H1 (cell line): ENCODE results near the gene POLR3K. TPM values are rescaled to one million over a fixed set of nuclear protein-coding genes. Genes with fewer than 3 reads are reported as not detected.

ENCODE experiments used
- CTCF ChIA-PET: fragments of 300-600 bp; sonication (Branson Sonifier 250); formaldehyde crosslinking; loops from one replicate; lab custom pipeline; 2021; ENCODE audit not compliant: partially characterized antibody; lab: Charles Lee
- POLR2A ChIA-PET: fragments of 300-600 bp; sonication (Branson Sonifier 250); formaldehyde crosslinking; loops from one replicate; lab custom pipeline; 2021; ENCODE audit warnings: inconsistent platforms; ENCODE audit not compliant: partially characterized antibody; lab: Charles Lee
- DNase-seq, 2 experiments: peaks; one replicate each; pipeline versions ENCODE4 v3.0.0 to v3.0.0-alpha.2; 2010 to 2022; ENCODE audit warnings: low spot score in 2 of 2, low read depth in 1 of 2, mixed read lengths in 1 of 2
- FAIRE-seq: peaks from 2 replicates; lab custom pipeline; 2011; peaks lifted over from hg19 to GRCh38; lab: Jason Lieb, UNC
- H2AFZ ChIP-seq: 2 replicates; pipeline ENCODE4 v1.8.1; 2012; ENCODE audit warnings: low read length, inconsistent platforms
- H2AK5ac ChIP-seq: 2 replicates; pipeline ENCODE4 v1.6.1; 2013; ENCODE audit warnings: low read depth, low read length
- H2BK120ac ChIP-seq: replicated peaks from 2 replicates; pipeline ENCODE3; 2013; ENCODE audit warnings: low read depth, low read length, inconsistent platforms
- H2BK12ac ChIP-seq: 2 replicates; pipeline ENCODE4 v1.6.1; 2013; ENCODE audit warnings: low read depth, low read length
- H2BK15ac ChIP-seq: 2 replicates; pipeline ENCODE4 v1.6.1; 2013; ENCODE audit warnings: low read length
- H2BK20ac ChIP-seq: 2 replicates; pipeline ENCODE4 v1.6.1; 2013; ENCODE audit warnings: low read length
- H2BK5ac ChIP-seq: 2 replicates; pipeline ENCODE4 v1.6.1; 2013; ENCODE audit warnings: low read depth, low read length
- H3K14ac ChIP-seq: 2 replicates; pipeline ENCODE4 v1.6.1; 2013; ENCODE audit warnings: inconsistent platforms; ENCODE audit not compliant: insufficient read length
- H3K18ac ChIP-seq: 2 replicates; pipeline ENCODE4 v1.6.1; 2013; ENCODE audit warnings: low read length; ENCODE audit errors: extremely low read depth
- H3K23ac ChIP-seq: 2 replicates; pipeline ENCODE4 v1.6.1; 2013; ENCODE audit warnings: inconsistent platforms; ENCODE audit not compliant: insufficient read length
- H3K23me2 ChIP-seq: 2 replicates; pipeline ENCODE4 v1.6.1; 2013; ENCODE audit warnings: low read depth, low read length
- H3K27ac ChIP-seq: 2 replicates; pipeline ENCODE4 v1.6.1; 2011; ENCODE audit warnings: low read depth, low read length, inconsistent platforms
- H3K27me3 ChIP-seq, 4 experiments: replicated peaks in 1 of 4; 1 replicate in 1 of 4; 2 replicates in 3 of 4; pipeline versions ENCODE4 v1.6.1 to v1.8.1; 2011 to 2013; ENCODE audit warnings: low read length in 3 of 4, mild to moderate bottlenecking in 3 of 4, inconsistent platforms in 2 of 4, mixed read lengths in 2 of 4, moderate library complexity in 1 of 4; ENCODE audit not compliant: control insufficient read depth in 3 of 4, insufficient read depth in 3 of 4; ENCODE audit errors: extremely low read depth in 1 of 4
- H3K36me3 ChIP-seq, 4 experiments: 2 replicates each; pipeline versions ENCODE4 v1.6.1 to v1.8.1; 2011 to 2013; ENCODE audit warnings: mild to moderate bottlenecking in 4 of 4, low read length in 3 of 4, moderate library complexity in 2 of 4, control low read depth in 1 of 4, inconsistent platforms in 1 of 4; ENCODE audit not compliant: insufficient read depth in 4 of 4, control insufficient read depth in 2 of 4
- H3K4ac ChIP-seq: replicated peaks from 2 replicates; pipeline ENCODE3; 2013; ENCODE audit warnings: low read length, low read depth, mixed read lengths, inconsistent platforms; ENCODE audit not compliant: insufficient read length
- H3K4me1 ChIP-seq, 4 experiments: replicated peaks in 1 of 4; 1 replicate in 1 of 4; 2 replicates in 3 of 4; pipeline versions ENCODE4 v1.6.1 to v1.8.1; 2011 to 2013; ENCODE audit warnings: low read length in 3 of 4, inconsistent platforms in 2 of 4, mixed read lengths in 1 of 4; ENCODE audit not compliant: insufficient read depth in 4 of 4, control insufficient read depth in 3 of 4
- H3K4me2 ChIP-seq, 2 experiments: 2 replicates each; pipeline versions ENCODE4 v1.6.1 to v1.8.1; 2011 to 2013; ENCODE audit warnings: low read depth in 2 of 2, low read length in 2 of 2, control low read depth in 1 of 2, inconsistent platforms in 1 of 2, mild to moderate bottlenecking in 1 of 2; ENCODE audit not compliant: insufficient read depth in 1 of 2
- H3K4me3 ChIP-seq, 4 experiments: fragments of 200-600, 300-600 bp in 1 of 4; sonication (generic), shearing (Covaris generic), sonication (Bioruptor Twin) in 1 of 4; 2 replicates each; pipeline versions ENCODE4 v1.5.1 to v1.8.1; 2011 to 2016; ENCODE audit warnings: low read length in 4 of 4, low read depth in 3 of 4, control low read depth in 2 of 4, inconsistent platforms in 2 of 4, mild to moderate bottlenecking in 2 of 4, mixed read lengths in 1 of 4, moderate library complexity in 1 of 4; ENCODE audit not compliant: insufficient read depth in 2 of 4; ENCODE audit errors: extremely low read depth in 1 of 4
- H3K56ac ChIP-seq: replicated peaks from 2 replicates; pipeline ENCODE3; 2013; ENCODE audit warnings: low read depth, mild to moderate bottlenecking, mixed read lengths, low read length, inconsistent platforms; ENCODE audit not compliant: insufficient read length
- H3K79me1 ChIP-seq: 2 replicates; pipeline ENCODE4 v1.6.1; 2013; ENCODE audit warnings: low read depth, low read length, control low read depth
- H3K79me2 ChIP-seq, 2 experiments: 2 replicates each; pipeline versions ENCODE4 v1.6.1 to v1.8.1; 2012 to 2013; ENCODE audit warnings: low read length in 2 of 2, mild to moderate bottlenecking in 2 of 2, inconsistent platforms in 1 of 2; ENCODE audit not compliant: insufficient read depth in 2 of 2, control insufficient read depth in 1 of 2
- H3K9ac ChIP-seq, 4 experiments: replicated peaks in 1 of 4; 1 replicate in 1 of 4; 2 replicates in 3 of 4; pipeline versions ENCODE4 v1.6.1 to v1.8.1; 2011 to 2013; ENCODE audit warnings: low read depth in 3 of 4, low read length in 3 of 4, control low read depth in 2 of 4, mild to moderate bottlenecking in 2 of 4, moderate library complexity in 2 of 4, inconsistent platforms in 1 of 4; ENCODE audit errors: extremely low read depth in 1 of 4
- H3K9me3 ChIP-seq, 2 experiments: 2 replicates each; pipeline versions ENCODE4 v1.6.1 to v1.8.1; 2012 to 2013; ENCODE audit warnings: mild to moderate bottlenecking in 2 of 2, moderate library complexity in 2 of 2, control low read depth in 1 of 2, inconsistent platforms in 1 of 2, low read depth in 1 of 2, low read length in 1 of 2, mixed read lengths in 1 of 2; ENCODE audit not compliant: insufficient read depth in 2 of 2
- H4K20me1 ChIP-seq, 2 experiments: replicated peaks in 1 of 2; 2 replicates each; pipeline versions ENCODE3 to v1.8.1; 2011 to 2013; ENCODE audit warnings: inconsistent platforms in 2 of 2, low read length in 2 of 2, mild to moderate bottlenecking in 1 of 2; ENCODE audit not compliant: insufficient read depth in 2 of 2, control insufficient read depth in 1 of 2
- H4K5ac ChIP-seq: 2 replicates; pipeline ENCODE4 v1.6.1; 2013; ENCODE audit warnings: low read length, low read depth, mixed read lengths, inconsistent platforms; ENCODE audit not compliant: insufficient read length
- H4K8ac ChIP-seq: 2 replicates; pipeline ENCODE4 v1.8.0; 2013; ENCODE audit warnings: mild to moderate bottlenecking, moderate library complexity, low read length, inconsistent platforms; ENCODE audit not compliant: insufficient read depth; ENCODE audit errors: extremely low read depth
- H4K91ac ChIP-seq: replicated peaks from 2 replicates; pipeline ENCODE3; 2013; ENCODE audit warnings: low read length, mixed read lengths, inconsistent platforms; ENCODE audit not compliant: insufficient read length
- HDAC2 ChIP-seq, 2 experiments: fragments of 300-600 bp in 1 of 2; sonication (generic) in 1 of 2; IDR thresholded peaks; 2 replicates each; pipeline ENCODE4 v1.6.1; 2011 to 2012; ENCODE audit warnings: low read depth in 2 of 2, low read length in 2 of 2, mild to moderate bottlenecking in 2 of 2, moderate library complexity in 2 of 2, borderline replicate concordance in 1 of 2, inconsistent platforms in 1 of 2
- SP4 ChIP-seq: IDR thresholded peaks from 2 replicates; pipeline ENCODE4 v1.6.1; 2012; ENCODE audit warnings: low read length, inconsistent platforms
- WGBS, 2 experiments: shearing (Covaris generic) in 1 of 2; methylation state at CpG; one replicate each; pipeline versions ENCODE4 v1.1.6 to v1.1.7; 2013 to 2015; ENCODE audit warnings: low lambda C conversion rate in 2 of 2, mixed read lengths in 2 of 2, inconsistent platforms in 1 of 2, low coverage in 1 of 2, missing lambda C conversion rate in 1 of 2; ENCODE audit not compliant: insufficient replicate concordance in 2 of 2, insufficient coverage in 1 of 2, insufficient read length in 1 of 2; ENCODE audit errors: extremely low coverage in 1 of 2, missing lambda C conversion rate in 1 of 2; 5-methylcytosine and 5-hydroxymethylcytosine counted together
- polyA plus RNA-seq, 7 experiments: library from polyadenylated mRNA; depleted of rRNA in 3 of 7; stranded (reverse) in 5 of 7; unstranded in 2 of 7; fragments of >200 nt in 5 of 7; fragments of 200-250 nt in 2 of 7; gene quantifications; 1 replicate in 5 of 7; 2 replicates in 1 of 7; 4 replicates in 1 of 7; pipeline versions ENCODE4 v1.2.1 to v1.2.3, GENCODE V29; 2011 to 2013; ENCODE audit warnings: missing spikeins in 2 of 7, mixed read lengths in 2 of 7
- total RNA-seq: library from RNA; stranded (reverse); fragmentation: NEBNext Ultra II Directional; extraction: Animal tissue kit (Norgen Biotek cat#: 25700); gene quantifications from 2 replicates; pipeline ENCODE4 v1.2.1, GENCODE V29; 2021

The POLR3K gene
- total and polyA plus RNA-seq, 2 of the 8 experiments (the other 6 are each of a cell fraction or from before 2014, with no cell fraction given), result 45.4 to 80.5 TPM

- no peak for DNase-seq
- no peak for FAIRE-seq
- 97% methylated on average over 8 of the region's 8 CpGs; no CpG with 5 or more reads in 1 of the 2 experiments for whole genome bisulfite sequencing, 2 experiments
Measured at GRCh38 chr16:69181-69580, 15.8 kb upstream of the POLR3K start.

More at GRCh38 chr16:69181-69580, 15.8 kb upstream of the POLR3K start:
- H2BK12ac ChIP-seq, result peak overlapping the region; percentile 50; the same call in 1 of the 2 replicates
- peaks cover 0 to 2% (median 0%) of the 10 kb centered on the region in 4 experiments; a peak in 1 of 7 replicates for H3K27me3 ChIP-seq
- peaks cover 9% of the 10 kb centered on the region; the same call in 1 of the 2 replicates for H3K23me2 ChIP-seq
- H2BK120ac ChIP-seq, result no peak overlapping the region
- H3K18ac ChIP-seq, result no peak overlapping the region
- no peak overlapping the region; the same call in 1 of the 2 replicates for H2BK15ac ChIP-seq
- H4K8ac ChIP-seq, result no peak overlapping the region
- no peak overlapping the region for H3K14ac ChIP-seq
- no peak overlapping the region for H3K4ac ChIP-seq
- H3K9me3 ChIP-seq, result no peaks in the 10 kb centered on the region
- no peak for TF ChIP-seq HDAC2 (IDR thresholded peaks at IDR 0.05; ENCODE audit: borderline replicate concordance in 1 of 2, low read depth in 2 of 2, low read length in 2 of 2)
- TF ChIP-seq SP4, result no peak
- no peak overlapping the region for H3K9ac ChIP-seq
- H2AFZ ChIP-seq, result no peak overlapping the region
- H2AK5ac ChIP-seq, result no peak overlapping the region
- CTCF ChIA-PET, result interaction anchor here (0.8 to 21.2 kb wide), 7 partner anchors 9 to 113 kb away, joined by 3 to 856 read pairs (median 4); partner anchors contain the start of genes HBQ1 and MPG
- H4K91ac ChIP-seq, result peak overlapping the region; percentile 16
- H3K79me1 ChIP-seq, result peaks cover 3% of the 10 kb centered on the region; the same call in 1 of the 2 replicates
- no peak overlapping the region for H3K4me2 ChIP-seq
- no peak overlapping the region for H3K56ac ChIP-seq
- H3K79me2 ChIP-seq, result peaks cover 0 to 11% of the 10 kb centered on the region in 2 experiments; a peak in 1 of 4 replicates
- H4K20me1 ChIP-seq, result peaks cover 13 to 22% of the 10 kb centered on the region in 2 experiments
- no peak overlapping the region for H2BK20ac ChIP-seq
- H4K5ac ChIP-seq, result no peak overlapping the region
- no peak overlapping the region for H3K27ac ChIP-seq
- no peak overlapping the region for H3K23ac ChIP-seq
- H2BK5ac ChIP-seq, result 0 out of 2 replicates have a peak overlapping the region, but pooled peaks have one; percentile 44
- POLR2A ChIA-PET, result interaction anchor here (0.6 to 16.6 kb wide), 12 partner anchors 9 to 326 kb away, joined by 3 to 153 read pairs (median 5); partner anchors contain the start of genes MPG, POLR3K and SNRNP25
- peaks cover 3 to 39% (median 23%) of the 10 kb centered on the region in 4 experiments for H3K4me1 ChIP-seq
- no peaks in the 10 kb centered on the region for H3K36me3 ChIP-seq
- H3K4me3 ChIP-seq, result no peak overlapping the region
